K562 (cell line): ENCODE results near the gene TUBB2A. TPM values are rescaled to one million over a fixed set of nuclear protein-coding genes. Genes with fewer than 3 reads are reported as not detected.

ENCODE experiments used
- ARHGAP35 ChIP-seq: fragments of 450-650 bp; IDR thresholded peaks from 2 replicates; pipeline ENCODE4 v1.6.1; 2018; ENCODE audit not compliant: partially characterized antibody
- EGR1 ChIP-seq: fragments of 450-650 bp; conservative IDR thresholded peaks from 2 replicates; pipeline ENCODE4 v1.6.1; 2017; ENCODE audit warnings: mild to moderate bottlenecking
- EWSR1 ChIP-seq: fragments of 450-650 bp; IDR thresholded peaks from 2 replicates; pipeline ENCODE4 v1.6.1; 2018; ENCODE audit warnings: borderline replicate concordance, mild to moderate bottlenecking, low read depth, moderate library complexity; ENCODE audit not compliant: partially characterized antibody
- FOXM1 ChIP-seq, 2 experiments: fragments of 450-650 bp in 1 of 2; sonication (generic) in 1 of 2; formaldehyde crosslinking in 1 of 2; IDR thresholded peaks; 2 replicates each; pipeline versions ENCODE4 v1.6.1 to v1.9.0; 2017 to 2022; ENCODE audit warnings: low read depth in 2 of 2, mild to moderate bottlenecking in 2 of 2, missing genetic modification reagents in 1 of 2, moderate library complexity in 1 of 2
- FOXP4 ChIP-seq: sonication (generic); formaldehyde crosslinking; IDR thresholded peaks from 2 replicates; pipeline ENCODE4 v1.8.0; 2022; ENCODE audit warnings: mild to moderate bottlenecking, missing genetic modification reagents, borderline replicate concordance
- GMEB1 ChIP-seq: fragments of 250-450 bp; sonication (Bioruptor Pico); IDR thresholded peaks from 2 replicates; pipeline ENCODE4 v1.4.0; 2020; ENCODE audit warnings: mild to moderate bottlenecking
- HDAC3 ChIP-seq: fragments of 450-650 bp; IDR thresholded peaks from 2 replicates; pipeline ENCODE4 v1.6.1; 2018; ENCODE audit warnings: borderline replicate concordance, mild to moderate bottlenecking, moderate library complexity; ENCODE audit not compliant: partially characterized antibody
- IRF2 ChIP-seq: sonication (generic); formaldehyde crosslinking; IDR thresholded peaks from 2 replicates; pipeline ENCODE4 v1.8.1; 2022; ENCODE audit warnings: mild to moderate bottlenecking, missing genetic modification reagents
- MLLT1 ChIP-seq, 2 experiments: fragments of 450-650 bp; IDR thresholded peaks; 2 replicates each; pipeline ENCODE4 v1.6.1; 2016
- SRSF3 ChIP-seq: fragments of 200-400 bp; formaldehyde crosslinking; IDR thresholded peaks from 2 replicates; pipeline ENCODE4 v1.6.1; 2016; ENCODE audit warnings: mild to moderate bottlenecking, low read length, moderate library complexity; ENCODE audit not compliant: insufficient read depth
- ZBTB17 ChIP-seq: fragments of 450-650 bp; formaldehyde crosslinking; IDR thresholded peaks from 2 replicates; pipeline ENCODE4 v1.4.0; 2020; ENCODE audit warnings: mild to moderate bottlenecking
- ZBTB9 ChIP-seq: fragments of 450-650 bp; formaldehyde crosslinking; IDR thresholded peaks from 2 replicates; pipeline ENCODE4 v1.4.0; 2020; ENCODE audit warnings: mild to moderate bottlenecking, moderate library complexity
- ZNF146 ChIP-seq: IDR thresholded peaks from one replicate; pipeline ENCODE4 v1.6.1; 2018; ENCODE audit warnings: missing compliant biosample characterization; ENCODE audit not compliant: unreplicated experiment
- ZNF184 ChIP-seq: sonication (generic); formaldehyde crosslinking; IDR thresholded peaks from 2 replicates; pipeline ENCODE4 v1.5.0; 2020; ENCODE audit warnings: missing genetic modification reagents
- ZNF518B ChIP-seq: fragments of 250-450 bp; sonication (Bioruptor Pico); IDR thresholded peaks from 2 replicates; pipeline ENCODE4 v1.5.0; 2021; ENCODE audit warnings: mild to moderate bottlenecking, moderate library complexity
- polyA plus RNA-seq, 8 experiments: library from polyadenylated mRNA; depleted of rRNA in 4 of 8; stranded (reverse) in 5 of 8; unstranded in 3 of 8; fragments of >200 nt; fragmentation: Nextera tagmentation in 2 of 8; fragmentation: Illumina TruSeq in 1 of 8; extraction: Ambion mirVana in 2 of 8; extraction: Trizol in 1 of 8; gene quantifications; 2 replicates each; pipeline versions ENCODE4 v1.2.1 to v1.2.3, GENCODE V29; 2011 to 2014; ENCODE audit warnings: inconsistent platforms in 1 of 8, missing spikeins in 1 of 8
- total RNA-seq, 7 experiments: library from RNA; depleted of rRNA in 6 of 7; stranded (reverse); fragments of >200 nt in 6 of 7; fragmentation: Illumina TruSeq in 2 of 7; extraction: Trizol in 2 of 7; gene quantifications; 2 replicates each; pipeline versions ENCODE4 v1.2.1 to v1.2.3, GENCODE V29; 2011 to 2021; ENCODE audit warnings: low replicate concordance in 1 of 7

Gene TUBB2A
- total and polyA plus RNA-seq, 9 of the 15 experiments (the other 6 are each of a cell fraction or from before 2014, with no cell fraction given) = 3.6 to 92.1 (median 45.6) TPM

GRCh38 chr6:3159805-3160781 lies 2.7 kb upstream of the TUBB2A start (continued):
- no peak for TF ChIP-seq IRF2
- TF ChIP-seq ZNF184 (CRISPR knock-in tag) = no peak
- no peak for TF ChIP-seq ZNF518B (CRISPR knock-in tag)
- TF ChIP-seq ZBTB9 (CRISPR knock-in tag) = no peak
- no peak for TF ChIP-seq EGR1
- TF ChIP-seq FOXM1 (IDR thresholded peaks at IDR 0.05; ENCODE audit: low read depth) = peak; percentile 96
- TF ChIP-seq FOXM1 (CRISPR knock-in tag; IDR thresholded peaks at IDR 0.05; ENCODE audit: low read depth) = peak; percentile 95
- TF ChIP-seq HDAC3 = no peak
- no peak for TF ChIP-seq GMEB1 (CRISPR knock-in tag)
- no peak for TF ChIP-seq MLLT1 (IDR thresholded peaks at IDR 0.05)
- TF ChIP-seq EWSR1 = no peak
- TF ChIP-seq ZNF146 (CRISPR knock-in tag) = no peak
- TF ChIP-seq SRSF3 = no peak
- no peak for TF ChIP-seq ARHGAP35
- no peak for TF ChIP-seq FOXP4
- 0 out of 2 replicates have a peak, but pooled peaks have one; percentile 52 for TF ChIP-seq ZBTB17
